DMS53 treated with DMSO at 0.1 percent for 48 hours (cell line): ENCODE data around the gene LRRC3C.

Source experiments
- DNase-seq: peaks from one replicate; lab custom pipeline; 2025; ENCODE audit not compliant: unreplicated experiment; lab: John Stamatoyannopoulos, UW

The LRRC3C gene

DNA sequence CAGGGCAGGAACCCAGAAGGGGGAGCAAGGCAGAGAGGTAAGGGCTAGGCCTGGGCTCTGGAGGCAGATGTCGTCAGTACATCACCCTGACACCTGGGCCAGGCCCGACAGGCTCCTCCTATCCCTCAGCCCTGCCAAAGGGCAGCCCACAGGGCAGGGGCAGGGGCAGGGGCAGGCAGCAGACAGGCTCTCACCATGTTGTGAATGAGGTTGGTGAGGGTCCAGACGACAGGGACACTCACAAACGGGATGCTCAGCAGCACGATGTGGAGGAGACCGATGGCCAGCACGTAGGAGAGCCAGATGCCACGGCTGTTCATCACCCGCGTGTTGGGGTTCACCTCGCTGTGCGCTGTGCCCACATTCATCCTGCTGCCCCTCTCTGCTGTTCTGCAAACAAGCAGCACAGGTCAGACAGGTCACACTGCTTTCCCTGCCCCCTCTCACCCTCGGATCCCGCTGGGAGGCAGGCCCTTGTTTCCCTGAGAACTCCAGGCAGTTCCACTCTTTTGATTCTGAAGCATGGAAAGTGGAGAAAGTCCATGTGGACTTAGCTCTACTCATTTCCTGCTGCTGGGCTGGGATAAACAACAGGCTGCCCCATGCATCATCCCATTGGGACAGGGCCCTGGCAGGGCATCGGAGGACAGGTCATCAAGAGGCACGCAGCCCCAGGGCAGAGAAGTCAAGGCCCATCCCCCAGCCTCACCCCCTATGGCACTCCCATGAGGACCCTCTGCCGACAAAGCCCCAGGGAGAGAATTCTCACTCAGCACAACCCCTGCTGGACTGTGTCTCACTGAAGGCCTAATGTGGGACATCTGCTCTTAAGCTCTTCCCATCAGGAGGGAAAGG is 3.5 kb upstream of the LRRC3C start:
- no peak for DNase-seq

DNA sequence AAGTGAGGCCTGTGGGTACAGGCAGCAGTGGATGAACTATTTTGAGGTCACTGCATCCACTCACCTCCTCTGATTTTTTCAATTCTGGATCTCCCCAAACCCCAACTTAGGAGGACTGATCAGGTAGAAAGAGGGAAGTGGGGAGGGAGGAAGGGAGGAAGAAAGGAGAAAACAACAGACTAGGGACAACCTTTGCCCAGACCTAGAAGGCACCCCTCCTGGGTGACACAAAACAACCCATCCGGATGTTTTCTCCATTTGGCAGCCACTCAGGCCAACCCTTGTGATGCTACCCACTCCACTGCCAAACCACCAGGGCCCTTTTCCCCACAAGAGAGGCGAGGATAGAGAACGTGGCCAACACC is 2.9 kb upstream of the LRRC3C start:
- DNase-seq = no peak

DNA sequence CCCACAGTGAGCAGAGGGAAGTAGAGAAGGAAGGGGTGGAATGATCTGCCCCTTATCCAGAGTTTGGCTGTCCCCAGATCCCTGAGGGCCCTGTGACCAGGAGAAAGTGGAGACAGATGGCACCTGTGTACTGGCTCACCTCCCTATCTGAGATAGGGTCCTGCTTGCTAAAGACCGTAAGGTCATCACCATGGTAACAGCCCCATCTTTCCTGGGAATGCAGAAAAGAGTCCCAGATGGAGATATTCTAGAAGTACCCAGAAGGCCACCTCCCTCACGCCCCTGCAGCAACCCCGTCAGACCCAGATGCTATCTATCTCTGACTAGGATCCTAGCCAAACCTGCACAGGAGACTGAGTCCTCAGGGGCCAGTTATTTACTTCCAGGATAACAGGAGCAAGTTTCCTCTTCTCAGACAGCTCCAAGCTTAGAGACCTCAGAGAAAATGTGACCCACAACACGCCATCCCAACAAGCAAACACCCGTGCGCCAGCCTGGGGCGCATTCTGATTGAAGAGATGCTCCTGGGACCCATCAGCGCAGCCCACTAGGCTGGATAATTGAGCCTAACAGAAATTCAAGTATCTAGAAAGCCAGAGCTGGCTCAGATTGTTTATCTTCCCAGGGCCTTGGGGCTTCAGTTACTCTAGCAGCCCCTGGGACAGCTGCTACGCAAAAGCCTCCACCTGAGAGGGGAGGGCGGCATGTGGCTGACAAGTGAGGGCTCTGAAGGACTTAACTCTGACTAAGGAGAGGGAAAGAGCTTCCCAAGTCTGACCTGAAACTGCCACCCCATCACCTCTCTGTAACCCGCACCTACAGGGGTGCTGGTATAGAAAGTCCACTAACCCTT is 2.0 kb upstream of the LRRC3C start:
- DNase-seq = no peak

DNA sequence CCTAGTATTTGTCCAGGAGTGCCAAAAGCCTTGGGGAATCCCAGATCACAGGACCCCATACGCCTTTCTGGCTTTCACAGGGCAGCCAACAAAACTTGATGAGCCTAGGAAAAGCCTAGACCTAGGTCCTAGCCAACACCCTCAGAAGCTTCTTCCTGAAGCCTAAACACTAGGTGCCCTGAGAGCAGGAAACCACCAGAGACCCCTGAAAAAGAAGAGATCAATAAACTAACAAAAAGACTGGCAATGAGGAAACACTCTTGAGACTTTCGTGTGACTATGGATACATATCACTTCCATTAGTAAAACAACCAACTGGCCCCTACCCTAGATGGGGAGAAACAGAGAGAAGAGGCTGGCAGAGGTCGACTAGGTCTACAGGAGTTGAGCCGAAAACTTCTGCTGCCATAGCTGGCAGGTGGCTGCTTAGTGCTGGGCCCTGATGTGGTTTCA is 1.4 kb upstream of the LRRC3C start:
- no peak for DNase-seq

DNA sequence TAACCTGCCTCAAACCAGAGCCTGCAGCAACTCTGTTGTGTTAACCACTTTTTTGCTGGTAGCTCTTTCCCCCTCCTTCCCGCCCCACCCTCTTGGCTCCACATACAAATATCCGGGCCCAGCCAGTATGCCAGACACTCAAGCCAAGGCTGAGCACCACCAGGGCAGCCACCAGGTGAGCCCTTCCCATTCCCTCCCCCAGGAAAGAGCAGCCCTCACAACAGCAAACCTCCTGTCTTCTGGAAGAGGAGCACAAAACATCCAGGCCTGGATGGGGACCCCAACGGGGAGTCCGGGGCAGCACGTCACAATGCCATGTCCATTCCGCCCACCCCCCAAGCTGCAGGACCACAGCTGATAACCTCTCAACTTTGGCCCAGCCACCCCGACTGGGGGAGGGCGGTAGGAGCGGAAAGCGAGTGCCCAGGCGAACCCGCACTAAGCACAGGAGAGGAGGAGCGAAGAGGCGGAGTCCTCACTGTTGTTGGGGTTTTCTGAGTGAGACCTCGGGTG is 888 bp upstream of the LRRC3C start:
- no peak for DNase-seq

GRCh38 chr17:39927929-39928857 is 661 bp downstream of the LRRC3C start:
- DNase-seq = no peak

DNA sequence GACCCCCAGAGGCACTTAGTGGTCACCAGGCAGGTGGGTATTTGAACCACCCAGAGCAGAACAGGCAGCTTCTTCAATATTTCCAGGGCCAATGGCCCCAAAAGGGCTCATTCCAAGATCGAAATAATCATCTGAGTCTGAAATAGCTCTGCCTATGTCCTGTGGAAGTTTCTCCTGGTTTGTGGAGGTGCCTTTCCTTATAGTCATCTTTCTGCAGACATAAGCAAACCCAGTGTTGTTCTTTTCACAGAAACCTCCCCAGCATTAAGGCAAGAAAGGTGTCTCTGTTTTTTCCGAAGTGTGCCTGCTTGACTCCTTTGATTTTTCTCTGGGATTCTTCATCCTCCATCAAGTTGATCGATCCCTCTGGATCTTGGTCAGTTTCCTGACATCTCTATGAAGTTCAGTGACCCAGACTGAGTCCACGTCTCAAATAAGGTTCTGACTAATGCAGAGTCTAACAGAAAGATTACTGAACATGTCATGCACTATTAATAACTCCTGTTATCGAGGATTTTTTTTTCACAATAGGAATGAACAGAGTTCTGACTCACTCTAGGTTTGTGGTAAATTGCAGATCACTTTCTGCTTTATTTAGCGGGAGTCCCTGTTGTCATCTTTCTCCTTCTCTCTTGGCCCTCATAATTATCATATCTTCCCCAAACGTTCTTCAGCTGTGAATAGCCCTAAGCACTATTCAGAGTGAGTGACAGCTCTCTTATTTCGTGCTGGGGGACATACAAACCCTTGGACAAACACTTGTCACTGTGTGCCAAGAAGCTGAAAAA is 1.5 kb downstream of the LRRC3C start:
- DNase-seq = no peak

- DNase-seq = no peak
Measured at GRCh38 chr17:39929646-39930407, 2.3 kb downstream of the LRRC3C start.

DNA sequence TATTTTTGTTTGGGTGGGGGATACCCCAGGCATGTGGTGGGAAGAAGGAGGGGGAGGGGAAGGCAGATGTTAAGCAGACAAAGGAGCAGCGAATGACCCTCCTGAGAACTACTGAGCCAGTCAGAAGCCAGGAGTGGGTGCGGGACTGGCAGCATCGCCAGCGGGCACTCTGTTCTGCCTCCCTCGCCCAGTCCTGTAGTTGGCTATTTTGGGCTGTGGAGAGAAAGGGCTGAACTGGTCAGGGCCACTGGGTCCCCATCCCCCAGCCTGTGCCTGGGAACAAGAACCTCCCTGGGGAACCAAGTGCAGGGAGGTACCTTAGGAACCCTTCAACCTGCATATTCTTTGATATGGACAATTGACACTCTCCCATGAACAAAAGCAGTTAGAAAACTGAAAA is 6.4 kb downstream of the LRRC3C start:
- DNase-seq = no peak

- no peak for DNase-seq
Measured at GRCh38 chr17:39934324-39934723, 6.8 kb downstream of the LRRC3C start.

DNA sequence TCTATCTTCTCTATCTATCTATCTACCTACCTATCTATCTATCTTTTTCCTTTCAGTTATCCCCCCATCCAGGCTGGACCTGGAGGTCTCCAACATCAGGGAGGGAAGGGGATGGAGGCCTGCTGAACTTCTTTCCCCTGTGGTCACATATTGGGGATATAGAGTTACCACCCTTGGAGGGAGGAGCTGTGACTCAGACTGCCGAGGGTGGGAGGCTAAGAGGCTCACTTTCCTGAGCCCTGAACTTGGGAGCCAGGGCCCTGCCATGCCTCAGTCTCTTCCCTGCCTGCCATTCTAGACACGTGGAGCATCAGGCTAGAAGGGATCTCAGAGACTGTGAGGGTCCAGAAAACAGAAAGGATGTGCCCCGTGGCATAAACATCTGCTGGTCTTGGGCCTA is 8.4 kb downstream of the LRRC3C start:
- no peak for DNase-seq

DNA sequence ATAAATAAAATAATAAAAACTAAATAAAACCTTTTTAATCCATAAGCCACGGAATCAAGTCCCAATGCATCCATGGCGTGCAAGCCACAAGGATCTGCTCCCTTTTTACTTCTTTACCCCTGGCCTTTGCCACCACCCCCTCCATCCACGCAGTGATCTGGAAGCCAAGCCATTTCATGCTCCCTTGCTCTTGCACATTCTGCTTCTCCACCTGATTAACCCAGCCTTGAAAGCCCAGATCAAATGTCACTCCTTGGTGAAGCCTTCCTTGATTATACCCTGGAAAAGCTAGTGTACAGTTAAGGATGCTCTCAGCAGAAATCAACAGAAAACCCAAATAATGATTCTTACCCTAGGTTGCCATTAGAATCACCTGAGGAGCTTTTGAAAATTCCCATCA is 9.9 kb downstream of the LRRC3C start:
- DNase-seq = no peak

- no peak for DNase-seq
Measured at GRCh38 chr17:39938140-39938869, 10.8 kb downstream of the LRRC3C start.

DNA sequence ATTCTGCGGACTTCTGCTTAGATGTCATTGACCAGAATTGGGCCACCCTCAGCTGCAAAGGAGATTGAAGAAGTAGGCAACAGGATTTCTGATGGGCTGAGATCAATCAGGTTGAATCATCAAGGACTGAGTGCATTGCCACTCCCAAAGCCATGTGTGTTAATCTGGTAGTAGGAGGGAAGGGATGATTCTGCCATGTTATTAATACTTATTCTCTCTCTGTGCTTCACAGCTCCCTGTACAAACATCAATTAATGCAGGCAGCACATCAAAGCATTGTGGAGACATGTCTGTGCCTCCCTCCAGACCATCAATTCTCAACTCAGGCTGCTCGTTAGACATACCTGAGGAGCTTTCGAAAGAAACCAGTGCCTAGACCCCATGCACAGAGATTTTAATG is 11.6 kb downstream of the LRRC3C start:
- DNase-seq = no peak

DNA sequence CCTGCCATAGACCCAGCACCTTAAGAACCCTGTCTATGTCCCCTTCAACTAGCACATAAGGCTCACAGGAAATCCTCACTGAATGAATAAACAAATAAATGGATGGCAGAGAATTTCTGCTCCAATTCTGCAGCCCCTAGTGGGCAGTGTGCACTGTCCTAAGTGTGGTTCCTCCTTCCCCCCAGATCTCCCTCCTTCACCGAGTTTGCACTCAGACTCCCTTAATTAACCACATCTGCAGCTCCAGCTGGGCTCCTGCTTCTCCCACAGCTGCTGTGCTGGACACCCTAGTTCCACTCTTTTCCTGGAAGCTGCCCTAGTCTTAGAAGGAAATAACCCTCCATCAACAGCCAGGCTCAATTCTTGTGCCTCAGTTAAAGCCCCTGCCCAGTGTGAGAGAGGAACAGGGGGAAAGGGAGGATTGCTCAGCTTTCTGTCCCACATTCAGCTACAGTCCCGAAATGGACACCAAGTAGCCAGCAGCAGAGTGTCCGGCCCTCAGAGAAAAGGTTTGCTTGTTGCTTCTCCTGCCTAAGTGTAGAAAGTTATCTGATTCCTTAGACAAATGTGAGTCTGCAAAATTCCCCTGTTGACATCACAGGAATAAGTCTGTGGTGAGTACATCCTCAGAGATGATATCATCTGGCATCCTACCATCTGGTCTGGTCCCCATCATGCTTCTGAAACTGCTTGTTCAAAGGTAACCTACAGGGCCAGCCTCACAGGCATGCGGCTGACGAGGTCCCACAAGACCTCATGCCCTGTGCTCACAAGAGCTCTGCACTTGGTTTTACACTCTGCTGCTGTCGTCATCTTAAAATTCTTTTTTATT is 12.3 kb downstream of the LRRC3C start:
- DNase-seq = no peak

- no peak for DNase-seq
Measured at GRCh38 chr17:39943702-39944392, 16.3 kb downstream of the LRRC3C start.

- DNase-seq = no peak
Measured at GRCh38 chr17:39944393-39944711, 16.8 kb downstream of the LRRC3C start.
